ENCODE data around the gene RASA4B.
A peak's percentile ranks its signal among the peaks of the same experiment; 100 is the strongest.
"Not testable (repeated sequence)": the region's sequence is repeated elsewhere in the genome, so short reads cannot be mapped to it uniquely, and the experiment has no call there.

Gene RASA4B

GRCh38 chr7:102460467-102460866, 57.1 kb downstream of the RASA4B start:
- Mint-ChIP-seq H3K36me3 (ENCODE audit: low read depth) (peaks cover 23% of the 10 kb centered on the region), H3K9me3 (no peaks in the 10 kb centered on the region), H3K27ac (no peak overlapping the region), H3K4me3 (peak overlapping the region in 1 of 3 experiments; percentile 32), H3K4me1 (peaks cover 9% of the 10 kb centered on the region), H3K27me3 (ENCODE audit: low read depth) (no peaks in the 10 kb centered on the region)
- TF ChIP-seq CTCF (IDR thresholded peaks at IDR 0.05; ENCODE audit: unreplicated experiment in 3 of 3) = no peak

GRCh38 chr7:102459221-102459844, 58.2 kb downstream of the RASA4B start:
- peaks cover 8% of the 10 kb centered on the region for H3K4me1 Mint-ChIP-seq
- H3K4me3 Mint-ChIP-seq = no peak overlapping the region
- H3K36me3 Mint-ChIP-seq (ENCODE audit: low read depth) = peaks cover 23% of the 10 kb centered on the region
- no peak overlapping the region for H3K27ac Mint-ChIP-seq
- no peaks in the 10 kb centered on the region for H3K27me3 Mint-ChIP-seq (ENCODE audit: low read depth)
- no peaks in the 10 kb centered on the region for H3K9me3 Mint-ChIP-seq
- TF ChIP-seq CTCF (IDR thresholded peaks at IDR 0.05; ENCODE audit: unreplicated experiment in 3 of 3) = no peak

- no peak overlapping the region for H3K4me3 Mint-ChIP-seq
- TF ChIP-seq CTCF (IDR thresholded peaks at IDR 0.05; ENCODE audit: unreplicated experiment in 3 of 3) = no peak
- no peaks in the 10 kb centered on the region for H3K9me3 Mint-ChIP-seq
Observed at GRCh38 chr7:102457352-102457924, 60.1 kb downstream of the RASA4B start.

GRCh38 chr7:102456327-102456726, 61.2 kb downstream of the RASA4B start:
- Mint-ChIP-seq H3K4me1 (no peaks in the 10 kb centered on the region), H3K4me3 (no peak overlapping the region), H3K27me3 (ENCODE audit: low read depth) (no peaks in the 10 kb centered on the region), H3K36me3 (ENCODE audit: low read depth) (peaks cover 16% of the 10 kb centered on the region), H3K9me3 (no peaks in the 10 kb centered on the region), H3K27ac (no peak overlapping the region)
- TF ChIP-seq CTCF (IDR thresholded peaks at IDR 0.05; ENCODE audit: unreplicated experiment in 3 of 3) = no peak

More at GRCh38 chr7:102457352-102457924, 60.1 kb downstream of the RASA4B start:
- no peaks in the 10 kb centered on the region for H3K27me3 Mint-ChIP-seq (ENCODE audit: low read depth)
- peaks cover 17% of the 10 kb centered on the region for H3K36me3 Mint-ChIP-seq (ENCODE audit: low read depth)
- H3K27ac Mint-ChIP-seq = no peak overlapping the region
- no peaks in the 10 kb centered on the region for H3K4me1 Mint-ChIP-seq

GRCh38 chr7:102455596-102455995, 62.0 kb downstream of the RASA4B start:
- no peak for TF ChIP-seq CTCF (IDR thresholded peaks at IDR 0.05; ENCODE audit: unreplicated experiment in 3 of 3)
- H3K27ac Mint-ChIP-seq = no peak overlapping the region
- peaks cover 14% of the 10 kb centered on the region for H3K36me3 Mint-ChIP-seq (ENCODE audit: low read depth)
- no peak overlapping the region for H3K4me3 Mint-ChIP-seq
- no peaks in the 10 kb centered on the region for H3K27me3 Mint-ChIP-seq (ENCODE audit: low read depth)
- H3K4me1 Mint-ChIP-seq = no peaks in the 10 kb centered on the region
- no peaks in the 10 kb centered on the region for H3K9me3 Mint-ChIP-seq

GRCh38 chr7:102454932-102455331, 62.6 kb downstream of the RASA4B start:
- not testable (repeated sequence) for H3K4me3 Mint-ChIP-seq; H3K4me1 Mint-ChIP-seq; H3K27me3 Mint-ChIP-seq (ENCODE audit: low read depth); H3K27ac Mint-ChIP-seq; H3K9me3 Mint-ChIP-seq
- peaks cover 13% of the 10 kb centered on the region for H3K36me3 Mint-ChIP-seq (ENCODE audit: low read depth)

All from nephron (organoid).